Endothelial cell of umbilical vein (primary cell): ENCODE results near the gene SLC1A4. TPM values are rescaled to one million over a fixed set of nuclear protein-coding genes. Genes with fewer than 3 reads are reported as not detected.

Source experiments
- BruUV-seq: library from RNA; stranded (reverse); fragments of 400-500 nt; replicated peaks from 2 replicates; lab custom pipeline; 2021; lab: Mats Ljungman, UMichigan
- CTCF ChIA-PET: fragments of 300-600, 350-600 bp; sonication (Branson Sonifier 250); formaldehyde crosslinking; loops from one replicate; lab custom pipeline; 2021; ENCODE audit warnings: antibody characterized with exemption, inconsistent platforms; lab: Charles Lee
- POLR2A ChIA-PET: fragments of 300-600, 350-600 bp; sonication (Branson Sonifier 250); formaldehyde crosslinking; loops from one replicate; lab custom pipeline; 2021; ENCODE audit warnings: antibody characterized with exemption, inconsistent platforms; lab: Charles Lee
- DNase-seq: peaks from one replicate; pipeline ENCODE4 v3.0.0-alpha.2; 2011; ENCODE audit warnings: low read depth, low spot score
- FAIRE-seq: peaks from 2 replicates; lab custom pipeline; 2011; peaks lifted over from hg19 to GRCh38; lab: Jason Lieb, UNC
- H2AFZ ChIP-seq: 2 replicates; pipeline ENCODE4 v1.6.0; 2012; ENCODE audit warnings: low read depth, low read length, control low read depth, inconsistent platforms
- H3K27ac ChIP-seq: 2 replicates; pipeline ENCODE4 v1.5.1; 2011; ENCODE audit warnings: low read depth, mild to moderate bottlenecking, control low read depth, low read length, moderate library complexity; ENCODE audit not compliant: insufficient read depth
- H3K27me3 ChIP-seq, 2 experiments: 2 replicates each; pipeline versions ENCODE4 v1.6.0 to v1.6.1; 2011; ENCODE audit warnings: low read length in 2 of 2, mixed read lengths in 1 of 2; ENCODE audit not compliant: control insufficient read depth in 2 of 2, insufficient read depth in 2 of 2
- H3K36me3 ChIP-seq, 2 experiments: 2 replicates in 1 of 2; 3 replicates in 1 of 2; pipeline ENCODE4 v1.5.1; 2011; ENCODE audit warnings: low read length in 2 of 2, mild to moderate bottlenecking in 1 of 2, moderate library complexity in 1 of 2; ENCODE audit not compliant: control insufficient read depth in 2 of 2, insufficient read depth in 2 of 2; ENCODE audit errors: extremely low read depth in 1 of 2
- H3K4me1 ChIP-seq: 3 replicates; pipeline ENCODE4 v1.5.1; 2011; ENCODE audit warnings: mild to moderate bottlenecking, low read length; ENCODE audit not compliant: control insufficient read depth, insufficient read depth; ENCODE audit errors: extremely low read depth
- H3K4me2 ChIP-seq: 2 replicates; pipeline ENCODE4 v1.6.1; 2011; ENCODE audit warnings: low read length, control low read depth, mixed read lengths; ENCODE audit not compliant: insufficient read depth
- H3K4me3 ChIP-seq, 3 experiments: fragments of 200-600 bp in 1 of 3; sonication (generic), shearing (Covaris generic) in 1 of 3; replicated peaks in 1 of 3; 2 replicates each; pipeline ENCODE4 v1.5.1; 2011 to 2016; ENCODE audit warnings: control low read depth in 3 of 3, low read length in 3 of 3, mild to moderate bottlenecking in 2 of 3, inconsistent platforms in 1 of 3, low read depth in 1 of 3, moderate library complexity in 1 of 3; ENCODE audit not compliant: insufficient read depth in 1 of 3
- H3K79me2 ChIP-seq: 2 replicates; pipeline ENCODE4 v1.6.0; 2012; ENCODE audit warnings: low read length, inconsistent platforms; ENCODE audit not compliant: control insufficient read depth, insufficient read depth
- H3K9ac ChIP-seq: replicated peaks from 2 replicates; pipeline ENCODE3; 2011; ENCODE audit warnings: low read length, control low read depth; ENCODE audit not compliant: insufficient read depth; ENCODE audit errors: extremely low read depth
- H3K9me1 ChIP-seq: replicated peaks from 3 replicates; pipeline ENCODE4 v1.6.0; 2011; ENCODE audit warnings: mild to moderate bottlenecking, low read length; ENCODE audit not compliant: control insufficient read depth, insufficient read depth; ENCODE audit errors: extremely low read depth
- H3K9me3 ChIP-seq: replicated peaks from 2 replicates; pipeline ENCODE4 v1.5.1; 2012; ENCODE audit warnings: low read length, inconsistent platforms; ENCODE audit not compliant: control insufficient read depth, insufficient read depth
- H4K20me1 ChIP-seq: replicated peaks from 2 replicates; pipeline ENCODE3; 2011; ENCODE audit warnings: mild to moderate bottlenecking, low read length; ENCODE audit not compliant: control insufficient read depth, insufficient read depth; ENCODE audit errors: extremely low read depth
- EZH2 ChIP-seq: IDR thresholded peaks from 2 replicates; pipeline ENCODE4 v1.6.1; 2012; ENCODE audit warnings: borderline replicate concordance, low read depth, mild to moderate bottlenecking, moderate library complexity, low read length, inconsistent platforms; ENCODE audit not compliant: severe bottlenecking
- FOS ChIP-seq: IDR thresholded peaks from 2 replicates; pipeline ENCODE4 v1.6.1; 2011; ENCODE audit warnings: mild to moderate bottlenecking, low read length, moderate library complexity, borderline replicate concordance; ENCODE audit not compliant: insufficient read depth
- GATA2 ChIP-seq: IDR thresholded peaks from 2 replicates; pipeline ENCODE4 v1.7.0; 2011; ENCODE audit warnings: low read depth, mild to moderate bottlenecking, moderate library complexity, mixed read lengths, low read length; ENCODE audit not compliant: insufficient read length, insufficient read depth
- JUN ChIP-seq: IDR thresholded peaks from 2 replicates; pipeline ENCODE4 v1.6.1; 2011; ENCODE audit warnings: borderline replicate concordance, low read depth; ENCODE audit not compliant: insufficient read length, insufficient read depth
- MAX ChIP-seq: IDR thresholded peaks from 2 replicates; pipeline ENCODE4 v1.6.1; 2011; ENCODE audit not compliant: insufficient read depth, insufficient read length
- MYC ChIP-seq: IDR thresholded peaks from one replicate; pipeline ENCODE4 v1.6.1; 2011; ENCODE audit warnings: mild to moderate bottlenecking, low read depth, low read length
- POLR2AphosphoS5 ChIP-seq: IDR thresholded peaks from 2 replicates; pipeline ENCODE4 v1.6.1; 2012; ENCODE audit warnings: low read depth, mild to moderate bottlenecking, control low read depth, low read length, moderate library complexity; ENCODE audit not compliant: insufficient read depth
- dilution Hi-C: fragments of 300-500 bp; cut with MboI; formaldehyde crosslinking; loops from one replicate; pipeline ENCODE4 v1.15.0; 2019; ENCODE audit warnings: low sequenced_read_pairs; ENCODE audit not compliant: extremely low pct_ligation_motif_present
- intact Hi-C: fragments of 100-400 bp; cut with micrococcal nuclease; formaldehyde crosslinking; loops from one replicate; pipeline ENCODE4 v1.10.0; 2022
- polyA plus RNA-seq, 4 experiments: library from polyadenylated mRNA; depleted of rRNA in 3 of 4; stranded (reverse) in 3 of 4; unstranded in 1 of 4; fragments of >200 nt; gene quantifications; 2 replicates each; pipeline versions ENCODE4 v1.2.1 to v1.2.3, GENCODE V29; 2011 to 2012; ENCODE audit warnings: missing spikeins in 1 of 4
- total RNA-seq: library from RNA; stranded (reverse); gene quantifications from 2 replicates; pipeline ENCODE4 v1.2.3, GENCODE V29; 2021

SLC1A4 gene
- total and polyA plus RNA-seq, 2 donors (not counting 3 experiments of a cell fraction or from before 2014, with no cell fraction given), result 9.9 to 13.9 TPM

- H3K79me2 ChIP-seq, result no peaks in the 10 kb centered on the region
- no peaks in the 10 kb centered on the region for H4K20me1 ChIP-seq
- H3K9me1 ChIP-seq, result no peaks in the 10 kb centered on the region
- H3K4me3 ChIP-seq, result no peak overlapping the region
- H3K27me3 ChIP-seq, result peaks cover 14 to 20% of the 10 kb centered on the region in 2 experiments
- no peak for TF ChIP-seq JUN
- no peak for TF ChIP-seq EZH2
- TF ChIP-seq FOS, result no peak
- no peak for TF ChIP-seq MAX
- TF ChIP-seq GATA2, result no peak
- TF ChIP-seq POLR2AphosphoS5, result no peak
- no peak for TF ChIP-seq MYC
- no peak overlapping the region for H3K4me2 ChIP-seq
- no peak overlapping the region for H3K9ac ChIP-seq
- no peak overlapping the region for H3K27ac ChIP-seq
- H3K4me1 ChIP-seq, result no peaks in the 10 kb centered on the region
- ChIA-PET CTCF (interaction anchor here (1.2 kb wide), 1 partner anchor 9 kb away, joined by 3 read pairs; no protein-coding TSS in a partner anchor), POLR2A (no interaction called here)
- no peaks in the 10 kb centered on the region for H3K9me3 ChIP-seq
- no TSS peak for BruUV-seq
- FAIRE-seq (no peak), DNase-seq (no peak)
- dilution Hi-C loops, result no loop called here
- H3K36me3 ChIP-seq, result no peaks in the 10 kb centered on the region
- H2AFZ ChIP-seq, result no peak overlapping the region
- intact Hi-C loops, result no loop called here
These were observed 44.7 kb upstream of the SLC1A4 start for GRCh38 chr2:64944484-64944883.
